GM18519 (cell line): ENCODE data around the gene DMRTC2.

Experiments
- ATAC-seq: cut with Tn5 transposase; IDR thresholded peaks from one replicate; pipeline ENCODE4 v1.9.1; 2021; ENCODE audit warnings: mild to moderate bottlenecking, moderate library complexity; ENCODE audit not compliant: unreplicated experiment, low FRiP score

The DMRTC2 gene

GRCh38 chr19:41887711-41888382 lies 43.0 kb downstream of the DMRTC2 start:
- ATAC-seq = no peak

GRCh38 chr19:41888926-41889325 lies 44.1 kb downstream of the DMRTC2 start:
- no peak for ATAC-seq

GRCh38 chr19:41889896-41890295 lies 45.1 kb downstream of the DMRTC2 start:
- ATAC-seq = no peak

GRCh38 chr19:41890936-41891335 lies 46.1 kb downstream of the DMRTC2 start:
- no peak for ATAC-seq

- ATAC-seq = no peak
Observed at GRCh38 chr19:41892173-41892902, 47.5 kb downstream of the DMRTC2 start.

GRCh38 chr19:41893899-41894298 lies 49.1 kb downstream of the DMRTC2 start:
- no peak for ATAC-seq

GRCh38 chr19:41894350-41894749 lies 49.5 kb downstream of the DMRTC2 start:
- no peak for ATAC-seq

GRCh38 chr19:41895745-41896580 lies 51.1 kb downstream of the DMRTC2 start:
- ATAC-seq = no peak

- no peak for ATAC-seq
Observed at GRCh38 chr19:41896581-41896942, 51.7 kb downstream of the DMRTC2 start.

GRCh38 chr19:41897181-41897580 lies 52.3 kb downstream of the DMRTC2 start:
- ATAC-seq = no peak

GRCh38 chr19:41897820-41898219 lies 53.0 kb downstream of the DMRTC2 start:
- ATAC-seq = no peak

- no peak for ATAC-seq
Observed at GRCh38 chr19:41898235-41898634, 53.4 kb downstream of the DMRTC2 start.
